CD4-positive, alpha-beta T cell (primary cell): ENCODE measurements around the gene DNAJC6. TPM values are rescaled to one million over a fixed set of nuclear protein-coding genes. Genes with fewer than 3 reads are reported as not detected.

ENCODE experiments used
- ATAC-seq: fragments of 200-7000 bp; cut with Tn5 transposase; one replicate; pipeline ENCODE4 v1.10.0; 2022; ENCODE audit warnings: mild to moderate bottlenecking; ENCODE audit not compliant: poor library complexity
- CTCF ChIA-PET: fragments of 350-600 bp; sonication (Branson Sonifier 250); formaldehyde crosslinking; loops from one replicate; lab custom pipeline; 2021; ENCODE audit warnings: antibody characterized with exemption, inconsistent platforms; lab: Charles Lee
- POLR2A ChIA-PET: fragments of 350-600 bp; sonication (Branson Sonifier 250); formaldehyde crosslinking; loops from one replicate; lab custom pipeline; 2021; ENCODE audit warnings: antibody characterized with exemption, inconsistent platforms; lab: Charles Lee
- DNase-seq, 14 experiments: peaks; one replicate each; pipeline ENCODE4 v3.0.0-alpha.2; 2013 to 2020; ENCODE audit warnings: mixed read lengths in 2 of 14
- H3K27ac ChIP-seq, 2 donors: one replicate each; pipeline versions ENCODE4 v1.5.1 to v1.7.0; 2013; ENCODE audit warnings: low read length in 2 of 2, low read depth in 1 of 2, mild to moderate bottlenecking in 1 of 2
- H3K27me3 ChIP-seq, 2 experiments: 1 replicate in 1 of 2; 2 replicates in 1 of 2; pipeline versions ENCODE4 v1.6.1 to v1.7.0; 2013; ENCODE audit warnings: low read length in 2 of 2, control low read depth in 1 of 2, mild to moderate bottlenecking in 1 of 2, moderate library complexity in 1 of 2; ENCODE audit not compliant: insufficient read depth in 2 of 2, control insufficient read depth in 1 of 2
- H3K36me3 ChIP-seq: one replicate; pipeline ENCODE4 v1.6.1; 2013; ENCODE audit warnings: low read length, control low read depth; ENCODE audit not compliant: insufficient read depth
- H3K4me1 ChIP-seq: one replicate; pipeline ENCODE4 v1.6.1; 2013; ENCODE audit warnings: low read length, control low read depth; ENCODE audit not compliant: insufficient read depth
- H3K4me3 ChIP-seq: one replicate; pipeline ENCODE4 v1.5.1; 2013; ENCODE audit warnings: mild to moderate bottlenecking, low read length, moderate library complexity
- H3K9me3 ChIP-seq, 2 experiments: 1 replicate in 1 of 2; 2 replicates in 1 of 2; pipeline versions ENCODE4 v1.6.1 to v1.7.0; 2013; ENCODE audit warnings: low read length in 2 of 2, mild to moderate bottlenecking in 2 of 2, control low read depth in 1 of 2, moderate library complexity in 1 of 2; ENCODE audit not compliant: control insufficient read depth in 1 of 2, insufficient read depth in 1 of 2
- H3K27ac Mint-ChIP-seq: one replicate; pipeline ENCODE4 v1.8.0; 2020; ENCODE audit warnings: mixed read lengths
- H3K27me3 Mint-ChIP-seq: one replicate; pipeline ENCODE4 v1.8.0; 2021; ENCODE audit warnings: mixed read lengths
- H3K36me3 Mint-ChIP-seq: one replicate; pipeline ENCODE4 v1.8.0; 2021; ENCODE audit warnings: low read depth, mixed read lengths
- H3K4me1 Mint-ChIP-seq: one replicate; pipeline ENCODE4 v1.8.0; 2021; ENCODE audit warnings: low read depth, mixed read lengths
- H3K4me3 Mint-ChIP-seq: one replicate; pipeline ENCODE4 v1.8.0; 2020; ENCODE audit warnings: mild to moderate bottlenecking, mixed read lengths
- H3K9me3 Mint-ChIP-seq: one replicate; pipeline ENCODE4 v1.8.0; 2020; ENCODE audit warnings: mixed read lengths
- CTCF ChIP-seq: fragments of 200-600 bp; IDR thresholded peaks from one replicate; pipeline ENCODE4 v1.8.0; 2022; ENCODE audit warnings: antibody characterized with exemption, mild to moderate bottlenecking
- intact Hi-C, 2 experiments: fragments of 100-400 bp; cut with DNase I in 1 of 2; cut with micrococcal nuclease in 1 of 2; formaldehyde crosslinking; loops; one replicate each; pipeline versions ENCODE4 v1.15.1 to v1.9.0; 2023 to 2025; cut with DNase I, micrococcal nuclease
- total RNA-seq, 174 experiments: library from RNA in 2 of 174; stranded (reverse) in 2 of 174; gene quantifications; one replicate each; pipeline ENCODE4 v1.2.3 and lab custom pipeline; 2021 to 2026

DNAJC6 gene
- total RNA-seq, 2 experiments from 2014 or later: 2.4 to 2.5 TPM

GRCh38 chr1:65368403-65368802, 59.1 kb downstream of the DNAJC6 start:
- intact Hi-C loops: no loop called here
- Mint-ChIP-seq H3K36me3 (no peaks in the 10 kb centered on the region), H3K27me3 (no peaks in the 10 kb centered on the region)

GRCh38 chr1:65371544-65371943, 62.2 kb downstream of the DNAJC6 start:
- no peak for ATAC-seq
- no peak for TF ChIP-seq CTCF
- CTCF ChIA-PET: no interaction called here
- Histone ChIP-seq H3K36me3 (no peaks in the 10 kb centered on the region), H3K4me1 (no peaks in the 10 kb centered on the region), H3K9me3 (no peaks in the 10 kb centered on the region), H3K27ac (no peak overlapping the region), H3K4me3 (no peak overlapping the region), H3K27me3 (no peaks in the 10 kb centered on the region)
- Mint-ChIP-seq H3K27ac (no peak overlapping the region), H3K36me3 (no peaks in the 10 kb centered on the region), H3K4me3 (no peak overlapping the region), H3K4me1 (no peaks in the 10 kb centered on the region), H3K9me3 (no peaks in the 10 kb centered on the region), H3K27me3 (no peaks in the 10 kb centered on the region)
- POLR2A ChIA-PET: interaction anchor here (0.6 kb wide), 1 partner anchor 135 kb away, joined by 3 read pairs; no protein-coding TSS in a partner anchor
- intact Hi-C loops: no loop called here
- DNase-seq: no peak

More at GRCh38 chr1:65368403-65368802, 59.1 kb downstream of the DNAJC6 start:
- no peaks in the 10 kb centered on the region for H3K4me1 ChIP-seq
- ChIA-PET CTCF (no interaction called here), POLR2A (no interaction called here)
- TF ChIP-seq CTCF: no peak
- H3K27me3 ChIP-seq: no peaks in the 10 kb centered on the region
- no peaks in the 10 kb centered on the region for H3K36me3 ChIP-seq
- H3K4me1 Mint-ChIP-seq: no peaks in the 10 kb centered on the region
- no peaks in the 10 kb centered on the region for H3K9me3 Mint-ChIP-seq
- no peak overlapping the region for H3K4me3 Mint-ChIP-seq
- DNase-seq (no peak), ATAC-seq (no peak)
- H3K27ac ChIP-seq: no peak overlapping the region
- H3K27ac Mint-ChIP-seq: no peak overlapping the region
- no peaks in the 10 kb centered on the region for H3K9me3 ChIP-seq
- no peak overlapping the region for H3K4me3 ChIP-seq

- H3K27ac Mint-ChIP-seq: no peak overlapping the region
- POLR2A ChIA-PET: no interaction called here
- intact Hi-C loops: no loop called here
Observed at GRCh38 chr1:65372557-65372956, 63.2 kb downstream of the DNAJC6 start.

More at GRCh38 chr1:65372557-65372956, 63.2 kb downstream of the DNAJC6 start:
- no peaks in the 10 kb centered on the region for H3K9me3 ChIP-seq
- H3K9me3 Mint-ChIP-seq: no peaks in the 10 kb centered on the region
- no peaks in the 10 kb centered on the region for H3K36me3 Mint-ChIP-seq
- DNase-seq (no peak), ATAC-seq (no peak)
- H3K27ac ChIP-seq: no peak overlapping the region
- H3K4me1 ChIP-seq: no peaks in the 10 kb centered on the region
- H3K36me3 ChIP-seq: no peaks in the 10 kb centered on the region
- no peaks in the 10 kb centered on the region for H3K4me1 Mint-ChIP-seq
- CTCF ChIA-PET: no interaction called here
- H3K4me3 ChIP-seq: no peak overlapping the region
- peaks cover 4% of the 10 kb centered on the region for H3K27me3 Mint-ChIP-seq
- no peaks in the 10 kb centered on the region for H3K27me3 ChIP-seq
- TF ChIP-seq CTCF: no peak
- H3K4me3 Mint-ChIP-seq: no peak overlapping the region
